MM.1S (cell line): Measurements from ENCODE around the gene ATP6V1B1.

Experiments used
- EZH2 ChIP-seq: fragments of 300-600 bp; sonication (generic); optimal IDR thresholded peaks from 2 replicates; pipeline ENCODE3; 2017; ENCODE audit warnings: low read depth, mild to moderate bottlenecking, antibody characterized with exemption, low read length, mixed read lengths
- TF ChIP-seq, protein P1 (sequence below): fragments of 300-600 bp; sonication (generic); IDR thresholded peaks from 2 replicates; pipeline ENCODE4 v1.5.1; 2016; ENCODE audit warnings: antibody characterized with exemption, low read length, mixed read lengths

DNA sequence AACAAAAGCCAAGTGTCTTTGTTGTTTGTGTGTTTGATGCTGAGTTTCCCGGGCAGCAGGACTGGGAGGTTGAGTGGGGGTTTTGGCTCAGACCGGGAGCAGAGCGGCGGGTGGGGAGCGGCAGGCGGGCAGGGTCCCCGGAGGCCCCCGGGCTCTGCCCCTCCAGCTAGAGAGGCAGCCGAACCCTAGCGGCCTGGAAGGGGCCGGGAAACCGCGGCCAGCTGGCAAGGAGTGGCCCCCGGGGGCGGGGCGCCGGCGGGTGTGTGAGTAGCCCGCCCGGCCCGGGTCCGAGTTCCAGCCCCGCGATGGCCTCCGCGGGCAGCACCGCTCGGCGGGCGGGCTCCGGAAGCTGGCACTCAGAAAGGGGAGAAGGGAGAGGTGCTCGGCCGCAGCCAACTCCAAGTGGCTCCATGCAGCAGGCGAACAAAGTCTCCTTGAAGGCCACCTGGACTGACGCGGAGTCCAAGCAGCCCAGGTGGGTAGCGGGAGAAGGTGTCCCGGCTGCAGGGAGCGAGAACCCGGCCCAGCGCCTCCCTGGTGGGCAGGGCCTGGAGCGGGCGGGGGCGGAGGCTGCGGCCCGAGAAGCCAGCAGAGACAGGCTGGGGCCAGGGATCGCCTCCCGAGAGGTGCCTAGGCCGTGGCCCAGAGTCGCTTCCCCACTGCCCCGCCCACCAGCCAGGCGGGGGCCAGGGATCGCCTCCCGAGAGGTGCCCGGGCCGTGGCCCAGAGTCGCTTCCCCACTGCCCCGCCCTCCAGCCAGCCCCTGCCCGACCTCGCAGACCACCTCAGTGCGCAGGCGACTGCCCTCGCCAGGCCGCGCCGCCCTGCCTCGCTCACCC, 42.9 kb downstream of the ATP6V1B1 start, which contains the start of gene ANKRD53:
- TF ChIP-seq, protein P1, sequence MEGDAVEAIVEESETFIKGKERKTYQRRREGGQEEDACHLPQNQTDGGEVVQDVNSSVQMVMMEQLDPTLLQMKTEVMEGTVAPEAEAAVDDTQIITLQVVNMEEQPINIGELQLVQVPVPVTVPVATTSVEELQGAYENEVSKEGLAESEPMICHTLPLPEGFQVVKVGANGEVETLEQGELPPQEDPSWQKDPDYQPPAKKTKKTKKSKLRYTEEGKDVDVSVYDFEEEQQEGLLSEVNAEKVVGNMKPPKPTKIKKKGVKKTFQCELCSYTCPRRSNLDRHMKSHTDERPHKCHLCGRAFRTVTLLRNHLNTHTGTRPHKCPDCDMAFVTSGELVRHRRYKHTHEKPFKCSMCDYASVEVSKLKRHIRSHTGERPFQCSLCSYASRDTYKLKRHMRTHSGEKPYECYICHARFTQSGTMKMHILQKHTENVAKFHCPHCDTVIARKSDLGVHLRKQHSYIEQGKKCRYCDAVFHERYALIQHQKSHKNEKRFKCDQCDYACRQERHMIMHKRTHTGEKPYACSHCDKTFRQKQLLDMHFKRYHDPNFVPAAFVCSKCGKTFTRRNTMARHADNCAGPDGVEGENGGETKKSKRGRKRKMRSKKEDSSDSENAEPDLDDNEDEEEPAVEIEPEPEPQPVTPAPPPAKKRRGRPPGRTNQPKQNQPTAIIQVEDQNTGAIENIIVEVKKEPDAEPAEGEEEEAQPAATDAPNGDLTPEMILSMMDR, result no peak
- TF ChIP-seq EZH2, result no peak
